Fibroblast of skin of left biceps (primary cell): ENCODE results near the gene TBX2.

ENCODE experiments used
- DNase-seq, 2 experiments: peaks; one replicate each; pipeline ENCODE4 v3.0.0-alpha.2; 2013; ENCODE audit warnings: low read depth in 2 of 2

The TBX2 gene

GRCh38 chr17:61402073-61402541, 2.5 kb downstream of the TBX2 start:
- no peak for DNase-seq

DNA sequence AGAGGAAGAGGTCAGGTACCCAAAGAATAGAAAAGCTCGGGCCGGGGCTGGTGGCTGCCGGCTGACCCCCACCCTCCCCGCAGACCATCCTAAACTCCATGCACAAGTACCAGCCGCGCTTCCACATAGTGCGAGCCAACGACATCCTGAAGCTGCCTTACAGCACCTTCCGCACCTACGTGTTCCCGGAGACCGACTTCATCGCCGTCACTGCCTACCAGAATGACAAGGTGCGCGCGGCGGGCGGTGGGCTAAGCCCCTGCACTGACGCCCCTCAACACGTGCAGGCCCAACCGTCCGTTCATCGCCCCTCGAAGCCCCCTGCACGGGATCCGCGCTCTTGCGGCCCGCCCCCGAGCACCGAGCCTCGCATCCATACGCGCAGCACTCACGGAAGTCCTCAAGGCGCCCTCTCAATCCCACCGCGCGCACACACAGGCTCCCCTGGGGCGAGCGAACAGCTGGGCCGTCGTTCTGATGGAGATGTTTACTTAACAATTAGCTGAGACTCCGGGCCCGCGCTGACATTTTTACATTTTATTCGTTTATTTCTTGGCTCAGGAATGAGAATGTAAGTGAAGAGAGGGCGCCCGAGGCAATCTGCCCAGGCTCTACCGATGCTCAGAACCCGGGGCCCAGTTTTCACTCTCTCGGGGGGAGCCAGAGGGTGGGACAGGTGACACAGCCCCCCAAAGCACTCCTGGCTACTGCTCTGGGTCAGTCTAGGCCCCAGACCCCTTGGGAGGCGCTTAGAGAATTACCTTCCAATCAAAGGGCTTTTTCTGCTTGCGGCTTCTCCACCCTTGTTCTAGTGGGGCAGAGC, 3.5 kb downstream of the TBX2 start:
- no peak for DNase-seq

- DNase-seq: no peak
Observed at GRCh38 chr17:61403801-61404662, 4.4 kb downstream of the TBX2 start.

DNA sequence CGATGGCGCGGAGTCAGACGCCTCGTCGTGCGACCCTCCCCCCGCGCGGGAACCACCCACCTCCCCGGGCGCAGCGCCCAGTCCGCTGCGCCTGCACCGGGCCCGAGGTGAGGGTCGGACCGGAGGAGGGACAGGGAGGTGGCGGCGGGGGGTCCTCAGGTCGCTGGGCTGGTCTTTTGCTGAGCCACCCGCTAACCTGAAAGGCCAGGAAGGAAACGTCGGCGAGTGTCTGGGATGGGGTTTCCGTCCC, 4.9 kb downstream of the TBX2 start:
- no peak for DNase-seq

- DNase-seq: no peak
Observed at GRCh38 chr17:61404913-61405685, 5.5 kb downstream of the TBX2 start.

GRCh38 chr17:61405686-61406536, 6.3 kb downstream of the TBX2 start:
- DNase-seq: no peak

DNA sequence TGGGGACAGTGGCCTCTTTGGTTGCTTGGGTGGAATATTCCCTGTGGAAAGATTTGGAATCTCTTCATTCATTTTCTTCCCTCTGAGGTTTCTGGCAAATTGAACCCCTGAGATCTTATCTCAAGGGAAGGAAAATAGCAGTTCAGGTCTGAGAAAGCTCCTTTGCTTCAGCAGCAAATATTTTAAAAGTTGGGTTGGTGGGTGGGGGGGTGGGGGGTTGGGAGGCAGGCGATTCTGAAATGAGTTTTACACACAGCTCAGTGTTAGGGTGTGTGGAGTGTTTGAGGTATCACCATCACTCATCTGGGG, 6.8 kb downstream of the TBX2 start:
- DNase-seq: no peak

- DNase-seq: no peak
Observed at GRCh38 chr17:61406971-61407911, 7.6 kb downstream of the TBX2 start.

DNA sequence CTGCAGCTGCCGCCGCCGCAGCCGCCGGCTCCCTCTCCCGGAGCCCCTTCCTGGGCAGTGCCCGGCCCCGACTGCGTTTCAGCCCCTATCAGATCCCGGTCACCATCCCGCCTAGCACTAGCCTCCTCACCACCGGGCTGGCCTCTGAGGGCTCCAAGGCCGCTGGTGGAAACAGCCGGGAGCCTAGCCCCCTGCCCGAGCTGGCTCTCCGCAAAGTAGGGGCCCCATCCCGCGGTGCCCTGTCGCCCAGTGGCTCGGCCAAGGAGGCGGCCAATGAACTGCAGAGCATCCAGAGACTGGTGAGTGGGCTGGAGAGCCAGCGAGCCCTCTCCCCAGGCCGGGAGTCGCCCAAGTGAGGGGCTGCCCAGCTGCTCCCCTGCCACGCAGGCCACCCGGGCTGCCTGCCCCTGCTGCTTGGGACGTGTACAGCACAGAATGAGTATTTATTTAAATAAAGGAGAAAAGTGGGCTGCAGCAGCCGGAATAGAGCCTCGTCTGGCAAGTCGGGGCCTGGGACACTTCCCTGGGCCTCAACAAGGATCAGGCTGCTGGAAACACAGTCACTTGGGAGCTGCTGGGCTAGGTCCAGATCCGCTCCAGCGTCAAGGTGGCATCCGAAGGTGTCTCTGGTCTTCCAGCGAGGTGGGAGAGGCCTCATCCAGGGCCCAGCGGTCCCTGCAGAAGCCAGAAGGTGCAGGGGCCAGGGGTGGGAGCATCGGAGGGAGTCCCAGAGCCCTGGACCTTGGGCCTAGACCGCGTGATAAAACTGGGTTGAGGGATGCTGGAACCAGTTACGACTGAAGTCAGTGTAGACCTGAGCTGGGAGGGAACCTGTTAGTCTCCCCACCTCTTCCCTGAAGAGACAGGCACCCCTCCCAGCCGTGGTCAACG, 8.8 kb downstream of the TBX2 start:
- DNase-seq: no peak

- no peak for DNase-seq
Observed at GRCh38 chr17:61409301-61410112, 9.9 kb downstream of the TBX2 start.

DNA sequence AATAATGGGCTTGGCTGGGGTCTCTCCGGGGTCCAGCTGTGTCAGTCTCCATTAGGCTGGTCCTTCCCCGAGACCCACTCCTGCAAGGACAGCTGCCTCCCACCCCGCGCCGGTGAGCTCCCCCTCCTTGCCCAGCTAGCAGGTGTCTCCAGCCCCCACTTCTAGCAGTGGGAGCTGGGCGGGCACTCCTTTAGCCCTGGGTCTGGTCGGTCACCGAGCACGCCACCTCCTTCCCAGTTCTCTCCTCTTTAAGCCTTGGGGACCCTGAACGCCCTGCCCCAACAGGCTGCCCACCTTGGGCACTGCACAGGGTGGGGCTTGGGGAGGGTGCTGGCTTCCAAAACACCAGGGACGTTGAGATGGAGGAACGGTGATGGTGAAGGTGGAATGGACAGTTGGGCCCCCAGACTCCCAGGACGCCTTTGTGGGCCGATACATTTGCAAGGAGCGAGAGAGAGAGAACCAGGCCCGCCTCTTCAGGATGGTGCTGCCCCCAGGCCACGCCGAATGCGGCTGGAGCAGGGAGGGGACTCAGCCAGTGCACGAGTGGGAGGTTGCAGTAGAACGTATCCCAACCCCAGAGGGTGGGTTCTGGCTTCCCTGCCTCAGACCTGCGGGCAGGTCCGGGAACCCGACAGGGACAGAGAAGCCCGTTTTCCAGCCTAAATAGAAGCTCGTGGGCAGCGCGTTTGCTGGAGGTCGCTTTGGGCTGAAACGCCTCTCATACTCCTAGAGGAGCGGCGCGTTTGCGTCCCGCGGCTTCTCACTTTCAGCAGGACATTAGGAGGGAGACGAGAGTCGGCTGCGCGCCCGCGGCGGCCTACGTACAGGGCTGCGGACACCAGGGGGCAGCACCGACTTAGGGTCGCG, 10.7 kb downstream of the TBX2 start:
- no peak for DNase-seq

- DNase-seq: no peak
Observed at GRCh38 chr17:61411011-61411260, 11.3 kb downstream of the TBX2 start.

DNA sequence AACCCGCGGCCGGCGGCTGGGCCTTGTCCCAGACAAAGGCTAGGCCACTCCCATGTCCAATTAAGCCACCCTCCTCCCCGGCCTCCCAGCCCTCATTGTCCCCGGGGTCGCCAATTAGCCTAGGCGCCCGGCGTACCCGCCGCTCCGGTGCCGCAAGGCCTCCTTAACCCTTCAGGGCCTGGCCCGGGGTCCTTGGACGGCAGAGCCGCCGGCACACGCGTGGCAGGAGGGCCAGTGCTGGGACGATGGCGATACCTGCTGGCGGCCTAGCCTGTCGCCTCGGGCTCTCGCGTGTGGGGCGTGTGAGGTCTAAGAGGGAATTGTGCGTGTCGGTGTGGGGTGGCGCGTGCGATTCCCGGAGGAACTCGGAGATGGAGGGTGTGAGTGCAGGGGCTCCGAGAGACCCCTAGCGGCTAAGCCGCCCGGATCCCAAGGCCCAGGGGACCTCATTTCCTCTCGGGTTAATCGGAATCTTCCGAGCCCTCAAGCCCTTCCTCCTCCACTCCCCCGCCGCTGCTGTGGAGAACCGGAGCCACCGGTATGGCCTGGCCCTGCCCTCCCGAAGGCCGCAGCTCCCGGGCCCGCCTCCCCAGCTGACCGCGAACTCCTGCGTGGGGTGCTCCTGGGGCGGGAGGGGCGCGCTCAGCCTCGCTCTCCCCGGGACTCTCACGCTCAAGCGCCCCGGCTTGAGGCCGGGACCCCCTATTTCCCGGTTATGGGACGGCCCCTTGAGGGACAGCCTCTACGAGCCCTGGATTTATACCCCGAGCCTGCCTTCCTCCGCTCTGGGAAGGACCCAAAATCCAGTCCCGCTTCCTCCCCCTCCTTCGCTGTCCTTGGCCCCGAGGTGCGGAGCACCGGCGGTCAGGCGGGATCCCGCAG, 11.9 kb downstream of the TBX2 start:
- DNase-seq: no peak

- DNase-seq: peak in 1 of 2 experiments; percentile 44
Observed at GRCh38 chr17:61412143-61412859, 12.7 kb downstream of the TBX2 start.

GRCh38 chr17:61412860-61413660, 13.4 kb downstream of the TBX2 start:
- no peak for DNase-seq
